ENCODE data around the gene GADL1.

GADL1 gene

DNA sequence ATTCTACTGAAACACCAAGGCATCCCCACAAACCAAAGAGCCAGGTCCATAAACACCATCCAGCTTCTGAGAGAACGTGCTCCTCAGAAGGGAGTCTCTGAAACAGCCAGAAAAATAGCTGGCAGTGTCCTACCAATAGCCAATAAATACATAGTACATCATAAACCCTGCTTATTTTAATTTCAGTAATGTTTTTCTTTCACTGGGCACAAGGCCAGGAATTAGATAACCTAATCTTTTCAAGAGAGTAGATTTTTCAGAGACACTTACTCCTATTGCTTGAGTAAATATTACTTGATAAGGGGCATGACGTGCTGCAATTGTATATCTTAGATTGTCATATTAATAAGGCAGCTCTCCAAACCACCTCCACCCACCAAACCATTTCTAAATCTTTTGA is 22.7 kb downstream of the GADL1 start (continued):
- TF ChIP-seq, protein P1, sequence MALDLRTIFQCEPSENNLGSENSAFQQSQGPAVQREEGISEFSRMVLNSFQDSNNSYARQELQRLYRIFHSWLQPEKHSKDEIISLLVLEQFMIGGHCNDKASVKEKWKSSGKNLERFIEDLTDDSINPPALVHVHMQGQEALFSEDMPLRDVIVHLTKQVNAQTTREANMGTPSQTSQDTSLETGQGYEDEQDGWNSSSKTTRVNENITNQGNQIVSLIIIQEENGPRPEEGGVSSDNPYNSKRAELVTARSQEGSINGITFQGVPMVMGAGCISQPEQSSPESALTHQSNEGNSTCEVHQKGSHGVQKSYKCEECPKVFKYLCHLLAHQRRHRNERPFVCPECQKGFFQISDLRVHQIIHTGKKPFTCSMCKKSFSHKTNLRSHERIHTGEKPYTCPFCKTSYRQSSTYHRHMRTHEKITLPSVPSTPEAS (tag by site-specific recombination; IDR thresholded peaks at IDR 0.05), result no peak
- TF ChIP-seq ZNF366 (tag by site-specific recombination; conservative IDR thresholded peaks at IDR 0.05) (0 out of 2 replicates have a peak, but pooled peaks have one; percentile 19), ZNF175 (tag by site-specific recombination; IDR thresholded peaks at IDR 0.05) (no peak), ZNF174 (tag by site-specific recombination; IDR thresholded peaks at IDR 0.05) (no peak), ZNF169 (tag by site-specific recombination; IDR thresholded peaks at IDR 0.05) (no peak), BCL11A (tag by site-specific recombination; IDR thresholded peaks at IDR 0.05; ENCODE audit: low read depth) (no peak; the same call in 1 of the 2 replicates), ZNF394 (tag by site-specific recombination; IDR thresholded peaks at IDR 0.05; ENCODE audit: borderline replicate concordance) (no peak), ZNF623 (tag by site-specific recombination; IDR thresholded peaks at IDR 0.05) (no peak), ZNF529 (tag by site-specific recombination; IDR thresholded peaks at IDR 0.05; ENCODE audit: insufficient replicate concordance) (no peak), ZNF2 (tag by site-specific recombination; IDR thresholded peaks at IDR 0.05) (0 out of 2 replicates have a peak, but pooled peaks have one; percentile 24), ZNF610 (tag by site-specific recombination; IDR thresholded peaks at IDR 0.05; ENCODE audit: borderline replicate concordance) (peak; percentile 68; the same call in 1 of the 2 replicates), ZNF629 (tag by site-specific recombination; IDR thresholded peaks at IDR 0.05) (peak; percentile 80), FEZF1 (tag by site-specific recombination; IDR thresholded peaks at IDR 0.05) (peak; percentile 80), ZNF274 (IDR thresholded peaks at IDR 0.05; ENCODE audit: low read length) (no peak), ZNF274 (tag by site-specific recombination; IDR thresholded peaks at IDR 0.05; ENCODE audit: borderline replicate concordance) (no peak), OVOL3 (tag by site-specific recombination; IDR thresholded peaks at IDR 0.05) (0 out of 2 replicates have a peak, but pooled peaks have one; percentile 44), SP7 (tag by site-specific recombination; IDR thresholded peaks at IDR 0.05) (no peak), ZNF426 (tag by site-specific recombination; IDR thresholded peaks at IDR 0.05) (no peak), ZNF843 (tag by site-specific recombination; IDR thresholded peaks at IDR 0.05) (peak; percentile 94), TRIM28 (IDR thresholded peaks at IDR 0.05; ENCODE audit: borderline replicate concordance, low read length) (peak; percentile 81; the same call in 1 of the 2 replicates), KLF8 (tag by site-specific recombination; IDR thresholded peaks at IDR 0.05) (peak; percentile 68), ZNF311 (tag by site-specific recombination; IDR thresholded peaks at IDR 0.05; ENCODE audit: borderline replicate concordance) (no peak), ZNF335 (tag by site-specific recombination; conservative IDR thresholded peaks at IDR 0.05) (no peak), ZNF654 (tag by site-specific recombination; IDR thresholded peaks at IDR 0.05; ENCODE audit: low read depth) (peak; percentile 4; the same call in 1 of the 2 replicates), ZBTB1 (tag by site-specific recombination; IDR thresholded peaks at IDR 0.05) (no peak), ZNF670 (tag by site-specific recombination; IDR thresholded peaks at IDR 0.05; ENCODE audit: low read depth) (no peak)
- TF ChIP-seq, protein P2, sequence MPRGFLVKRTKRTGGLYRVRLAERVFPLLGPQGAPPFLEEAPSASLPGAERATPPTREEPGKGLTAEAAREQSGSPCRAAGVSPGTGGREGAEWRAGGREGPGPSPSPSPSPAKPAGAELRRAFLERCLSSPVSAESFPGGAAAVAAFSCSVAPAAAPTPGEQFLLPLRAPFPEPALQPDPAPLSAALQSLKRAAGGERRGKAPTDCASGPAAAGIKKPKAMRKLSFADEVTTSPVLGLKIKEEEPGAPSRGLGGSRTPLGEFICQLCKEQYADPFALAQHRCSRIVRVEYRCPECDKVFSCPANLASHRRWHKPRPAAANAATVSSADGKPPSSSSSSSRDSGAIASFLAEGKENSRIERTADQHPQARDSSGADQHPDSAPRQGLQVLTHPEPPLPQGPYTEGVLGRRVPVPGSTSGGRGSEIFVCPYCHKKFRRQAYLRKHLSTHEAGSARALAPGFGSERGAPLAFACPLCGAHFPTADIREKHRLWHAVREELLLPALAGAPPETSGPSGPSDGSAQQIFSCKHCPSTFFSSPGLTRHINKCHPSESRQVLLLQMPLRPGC (tag by site-specific recombination; IDR thresholded peaks at IDR 0.05), result 0 out of 2 replicates have a peak, but pooled peaks have one; percentile 37
- TF ChIP-seq, protein P3, sequence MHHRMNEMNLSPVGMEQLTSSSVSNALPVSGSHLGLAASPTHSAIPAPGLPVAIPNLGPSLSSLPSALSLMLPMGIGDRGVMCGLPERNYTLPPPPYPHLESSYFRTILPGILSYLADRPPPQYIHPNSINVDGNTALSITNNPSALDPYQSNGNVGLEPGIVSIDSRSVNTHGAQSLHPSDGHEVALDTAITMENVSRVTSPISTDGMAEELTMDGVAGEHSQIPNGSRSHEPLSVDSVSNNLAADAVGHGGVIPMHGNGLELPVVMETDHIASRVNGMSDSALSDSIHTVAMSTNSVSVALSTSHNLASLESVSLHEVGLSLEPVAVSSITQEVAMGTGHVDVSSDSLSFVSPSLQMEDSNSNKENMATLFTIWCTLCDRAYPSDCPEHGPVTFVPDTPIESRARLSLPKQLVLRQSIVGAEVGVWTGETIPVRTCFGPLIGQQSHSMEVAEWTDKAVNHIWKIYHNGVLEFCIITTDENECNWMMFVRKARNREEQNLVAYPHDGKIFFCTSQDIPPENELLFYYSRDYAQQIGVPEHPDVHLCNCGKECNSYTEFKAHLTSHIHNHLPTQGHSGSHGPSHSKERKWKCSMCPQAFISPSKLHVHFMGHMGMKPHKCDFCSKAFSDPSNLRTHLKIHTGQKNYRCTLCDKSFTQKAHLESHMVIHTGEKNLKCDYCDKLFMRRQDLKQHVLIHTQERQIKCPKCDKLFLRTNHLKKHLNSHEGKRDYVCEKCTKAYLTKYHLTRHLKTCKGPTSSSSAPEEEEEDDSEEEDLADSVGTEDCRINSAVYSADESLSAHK (tag by site-specific recombination; IDR thresholded peaks at IDR 0.05), result peak; percentile 98
- TF ChIP-seq, protein P4, sequence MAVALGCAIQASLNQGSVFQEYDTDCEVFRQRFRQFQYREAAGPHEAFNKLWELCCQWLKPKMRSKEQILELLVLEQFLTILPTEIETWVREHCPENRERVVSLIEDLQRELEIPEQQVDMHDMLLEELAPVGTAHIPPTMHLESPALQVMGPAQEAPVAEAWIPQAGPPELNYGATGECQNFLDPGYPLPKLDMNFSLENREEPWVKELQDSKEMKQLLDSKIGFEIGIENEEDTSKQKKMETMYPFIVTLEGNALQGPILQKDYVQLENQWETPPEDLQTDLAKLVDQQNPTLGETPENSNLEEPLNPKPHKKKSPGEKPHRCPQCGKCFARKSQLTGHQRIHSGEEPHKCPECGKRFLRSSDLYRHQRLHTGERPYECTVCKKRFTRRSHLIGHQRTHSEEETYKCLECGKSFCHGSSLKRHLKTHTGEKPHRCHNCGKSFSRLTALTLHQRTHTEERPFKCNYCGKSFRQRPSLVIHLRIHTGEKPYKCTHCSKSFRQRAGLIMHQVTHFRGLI (tag by site-specific recombination; IDR thresholded peaks at IDR 0.05), result no peak
- TF ChIP-seq, protein P5, sequence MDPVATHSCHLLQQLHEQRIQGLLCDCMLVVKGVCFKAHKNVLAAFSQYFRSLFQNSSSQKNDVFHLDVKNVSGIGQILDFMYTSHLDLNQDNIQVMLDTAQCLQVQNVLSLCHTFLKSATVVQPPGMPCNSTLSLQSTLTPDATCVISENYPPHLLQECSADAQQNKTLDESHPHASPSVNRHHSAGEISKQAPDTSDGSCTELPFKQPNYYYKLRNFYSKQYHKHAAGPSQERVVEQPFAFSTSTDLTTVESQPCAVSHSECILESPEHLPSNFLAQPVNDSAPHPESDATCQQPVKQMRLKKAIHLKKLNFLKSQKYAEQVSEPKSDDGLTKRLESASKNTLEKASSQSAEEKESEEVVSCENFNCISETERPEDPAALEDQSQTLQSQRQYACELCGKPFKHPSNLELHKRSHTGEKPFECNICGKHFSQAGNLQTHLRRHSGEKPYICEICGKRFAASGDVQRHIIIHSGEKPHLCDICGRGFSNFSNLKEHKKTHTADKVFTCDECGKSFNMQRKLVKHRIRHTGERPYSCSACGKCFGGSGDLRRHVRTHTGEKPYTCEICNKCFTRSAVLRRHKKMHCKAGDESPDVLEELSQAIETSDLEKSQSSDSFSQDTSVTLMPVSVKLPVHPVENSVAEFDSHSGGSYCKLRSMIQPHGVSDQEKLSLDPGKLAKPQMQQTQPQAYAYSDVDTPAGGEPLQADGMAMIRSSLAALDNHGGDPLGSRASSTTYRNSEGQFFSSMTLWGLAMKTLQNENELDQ (tag by site-specific recombination; IDR thresholded peaks at IDR 0.05; ENCODE audit: low read depth), result no peak
- TF ChIP-seq, protein P6, sequence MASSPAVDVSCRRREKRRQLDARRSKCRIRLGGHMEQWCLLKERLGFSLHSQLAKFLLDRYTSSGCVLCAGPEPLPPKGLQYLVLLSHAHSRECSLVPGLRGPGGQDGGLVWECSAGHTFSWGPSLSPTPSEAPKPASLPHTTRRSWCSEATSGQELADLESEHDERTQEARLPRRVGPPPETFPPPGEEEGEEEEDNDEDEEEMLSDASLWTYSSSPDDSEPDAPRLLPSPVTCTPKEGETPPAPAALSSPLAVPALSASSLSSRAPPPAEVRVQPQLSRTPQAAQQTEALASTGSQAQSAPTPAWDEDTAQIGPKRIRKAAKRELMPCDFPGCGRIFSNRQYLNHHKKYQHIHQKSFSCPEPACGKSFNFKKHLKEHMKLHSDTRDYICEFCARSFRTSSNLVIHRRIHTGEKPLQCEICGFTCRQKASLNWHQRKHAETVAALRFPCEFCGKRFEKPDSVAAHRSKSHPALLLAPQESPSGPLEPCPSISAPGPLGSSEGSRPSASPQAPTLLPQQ (tag by site-specific recombination; IDR thresholded peaks at IDR 0.05), result no peak
